Effector memory CD8-positive, alpha-beta T cell (primary cell): ENCODE measurements around the gene AZU1.
"Not testable (repeated sequence)": the region's sequence is repeated elsewhere in the genome, so short reads cannot be mapped to it uniquely, and the experiment has no call there.

Experiments used
- ATAC-seq: fragments of 150-1000 bp; cut with Tn5 transposase; replicated peaks from 2 replicates; pipeline ENCODE4 v1.10.0; 2021; ENCODE audit warnings: mild to moderate bottlenecking, moderate library complexity
- DNase-seq, 3 experiments: peaks; one replicate each; pipeline ENCODE4 v3.0.0; 2021
- H3K27ac Mint-ChIP-seq, 2 donors: one replicate each; pipeline ENCODE4 v1.8.0; 2022; ENCODE audit warnings: mild to moderate bottlenecking in 2 of 2, mixed read lengths in 2 of 2, moderate library complexity in 2 of 2
- H3K27me3 Mint-ChIP-seq, 2 donors: one replicate each; pipeline ENCODE4 v1.8.0; 2022; ENCODE audit warnings: mixed read lengths in 2 of 2
- H3K36me3 Mint-ChIP-seq: one replicate; pipeline ENCODE4 v1.8.0; 2022; ENCODE audit warnings: mild to moderate bottlenecking, moderate library complexity, mixed read lengths; ENCODE audit not compliant: insufficient read depth
- H3K4me1 Mint-ChIP-seq, 2 donors: one replicate each; pipeline ENCODE4 v1.8.0; 2022; ENCODE audit warnings: low read depth in 2 of 2, mixed read lengths in 2 of 2
- H3K4me3 Mint-ChIP-seq, 2 donors: one replicate each; pipeline ENCODE4 v1.8.0; 2022; ENCODE audit warnings: mild to moderate bottlenecking in 2 of 2, mixed read lengths in 2 of 2, moderate library complexity in 2 of 2
- H3K9me3 Mint-ChIP-seq, 2 donors: one replicate each; pipeline ENCODE4 v1.8.0; 2022; ENCODE audit warnings: mixed read lengths in 2 of 2

Gene AZU1

DNA sequence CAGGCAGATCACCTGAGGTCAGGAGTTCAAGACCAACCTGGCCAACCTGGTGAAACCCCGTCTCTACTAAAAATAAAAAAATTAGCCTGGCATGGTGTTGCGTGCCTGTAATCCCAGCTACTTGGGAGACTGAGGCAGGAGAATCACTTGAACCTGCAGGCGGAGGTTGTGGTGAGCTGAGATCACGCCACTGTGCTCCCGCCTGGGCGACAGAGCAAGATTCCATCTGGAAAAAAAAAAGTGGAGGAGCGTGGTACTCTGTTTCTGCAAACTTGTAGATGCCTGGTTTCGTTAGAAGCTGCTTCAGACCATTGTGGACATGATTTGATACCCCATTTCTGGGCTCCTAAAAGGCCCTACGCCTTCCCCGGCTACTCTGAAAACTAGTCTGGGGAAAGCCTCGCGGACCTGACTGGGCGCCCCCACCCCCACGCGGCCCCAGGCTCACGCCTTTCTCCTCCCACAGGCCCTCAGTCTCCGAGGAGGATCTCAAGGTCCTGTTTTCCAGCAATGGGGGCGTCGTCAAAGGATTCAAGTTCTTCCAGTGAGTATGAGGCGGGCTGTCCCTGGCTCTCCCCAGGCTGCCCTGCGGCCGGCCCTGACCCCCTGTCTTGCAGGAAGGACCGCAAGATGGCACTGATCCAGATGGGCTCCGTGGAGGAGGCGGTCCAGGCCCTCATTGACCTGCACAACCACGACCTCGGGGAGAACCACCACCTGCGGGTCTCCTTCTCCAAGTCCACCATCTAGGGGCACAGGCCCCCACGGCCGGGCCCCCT is 17.4 kb upstream of the AZU1 start:
- Mint-ChIP-seq H3K4me1 (peaks cover 0 to 7% of the 10 kb centered on the region in 2 donors), H3K27ac (peak overlapping the region in 1 of 2 donors; percentile 77), H3K27me3 (no peaks in the 10 kb centered on the region), H3K4me3 (no peak overlapping the region), H3K36me3 (peaks cover 92% of the 10 kb centered on the region), H3K9me3 (no peaks in the 10 kb centered on the region)
- DNase-seq (no peak), ATAC-seq (no peak)

DNA sequence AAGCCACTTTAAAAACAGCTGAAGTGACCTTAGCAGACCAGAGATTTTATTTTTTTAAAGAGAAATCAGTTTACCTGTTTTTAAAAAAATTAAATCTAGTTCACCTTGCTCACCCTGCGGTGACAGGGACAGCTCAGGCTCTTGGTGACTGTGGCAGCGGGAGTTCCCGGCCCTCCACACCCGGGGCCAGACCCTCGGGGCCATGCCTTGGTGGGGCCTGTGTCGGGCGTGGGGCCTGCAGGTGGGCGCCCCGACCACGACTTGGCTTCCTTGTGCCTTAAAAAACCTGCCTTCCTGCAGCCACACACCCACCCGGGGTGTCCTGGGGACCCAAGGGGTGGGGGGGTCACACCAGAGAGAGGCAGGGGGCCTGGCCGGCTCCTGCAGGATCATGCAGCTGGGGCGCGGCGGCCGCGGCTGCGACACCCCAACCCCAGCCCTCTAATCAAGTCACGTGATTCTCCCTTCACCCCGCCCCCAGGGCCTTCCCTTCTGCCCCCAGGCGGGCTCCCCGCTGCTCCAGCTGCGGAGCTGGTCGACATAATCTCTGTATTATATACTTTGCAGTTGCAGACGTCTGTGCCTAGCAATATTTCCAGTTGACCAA is 16.7 kb upstream of the AZU1 start:
- peak overlapping the region in 1 of 2 donors; percentile 8 for H3K4me3 Mint-ChIP-seq
- ATAC-seq (no peak), DNase-seq (no peak)
- H3K36me3 Mint-ChIP-seq = peaks cover 93% of the 10 kb centered on the region
- peak overlapping the region in 1 of 2 donors; percentile 87 for H3K27ac Mint-ChIP-seq
- H3K27me3 Mint-ChIP-seq = no peaks in the 10 kb centered on the region
- peaks cover 0 to 5% of the 10 kb centered on the region in 2 donors for H3K9me3 Mint-ChIP-seq
- peaks cover 0 to 9% of the 10 kb centered on the region in 2 donors for H3K4me1 Mint-ChIP-seq

DNA sequence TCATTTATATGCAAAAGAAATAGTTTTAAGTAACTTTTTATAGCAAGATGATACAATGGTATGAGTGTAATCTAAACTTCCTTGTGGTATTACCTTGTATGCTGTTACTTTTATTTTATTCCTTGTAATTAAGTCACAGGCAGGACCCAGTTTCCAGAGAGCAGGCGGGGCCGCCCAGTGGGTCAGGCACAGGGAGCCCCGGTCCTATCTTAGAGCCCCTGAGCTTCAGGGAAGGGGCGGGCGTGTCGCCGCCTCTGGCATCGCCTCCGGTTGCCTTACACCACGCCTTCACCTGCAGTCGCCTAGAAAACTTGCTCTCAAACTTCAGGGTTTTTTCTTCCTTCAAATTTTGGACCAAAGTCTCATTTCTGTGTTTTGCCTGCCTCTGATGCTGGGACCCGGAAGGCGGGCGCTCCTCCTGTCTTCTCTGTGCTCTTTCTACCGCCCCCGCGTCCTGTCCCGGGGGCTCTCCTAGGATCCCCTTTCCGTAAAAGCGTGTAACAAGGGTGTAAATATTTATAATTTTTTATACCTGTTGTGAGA is 16.1 kb upstream of the AZU1 start:
- no peak for DNase-seq
- Mint-ChIP-seq H3K27me3 (no peaks in the 10 kb centered on the region), H3K36me3 (peaks cover 95% of the 10 kb centered on the region), H3K4me3 (peak overlapping the region in 1 of 2 donors; percentile 8), H3K4me1 (peaks cover 3 to 9% of the 10 kb centered on the region in 2 donors), H3K9me3 (peaks cover 3 to 11% of the 10 kb centered on the region in 2 donors), H3K27ac (peak overlapping the region in 1 of 2 donors; percentile 87)
- no peak for ATAC-seq

DNA sequence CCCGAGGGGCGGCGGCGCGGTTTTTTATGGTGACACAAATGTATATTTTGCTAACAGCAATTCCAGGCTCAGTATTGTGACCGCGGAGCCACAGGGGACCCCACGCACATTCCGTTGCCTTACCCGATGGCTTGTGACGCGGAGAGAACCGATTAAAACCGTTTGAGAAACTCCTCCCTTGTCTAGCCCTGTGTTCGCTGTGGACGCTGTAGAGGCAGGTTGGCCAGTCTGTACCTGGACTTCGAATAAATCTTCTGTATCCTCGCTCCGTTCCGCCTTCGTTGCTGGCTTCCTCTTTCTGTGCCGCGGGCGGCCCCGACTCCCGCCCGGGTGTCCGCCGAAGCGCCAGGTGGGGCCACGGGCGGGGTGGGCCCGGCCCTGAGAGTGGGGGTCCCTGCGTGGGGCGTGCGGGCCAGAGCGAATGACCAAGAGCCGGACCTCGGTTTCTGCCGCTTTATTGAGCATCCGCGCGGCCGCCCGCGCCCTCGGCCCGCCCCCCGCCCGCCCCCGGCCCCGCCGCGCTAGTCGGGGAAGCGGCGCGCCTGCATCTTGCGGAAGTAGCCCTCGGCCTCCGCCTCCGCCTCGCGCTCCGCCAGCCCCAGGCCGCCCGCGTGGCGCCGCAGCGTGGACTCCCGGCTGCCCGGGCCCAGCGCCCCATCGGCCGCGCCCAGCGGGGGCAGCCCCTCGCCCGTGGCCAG is 15.4 kb upstream of the AZU1 start:
- DNase-seq (no peak), ATAC-seq (no peak)
- Mint-ChIP-seq H3K4me1 (peaks cover 4 to 6% of the 10 kb centered on the region in 2 donors), H3K27me3 (no peaks in the 10 kb centered on the region), H3K9me3 (peaks cover 4 to 16% of the 10 kb centered on the region in 2 donors), H3K4me3 (no peak overlapping the region), H3K36me3 (peaks cover 95% of the 10 kb centered on the region), H3K27ac (peak overlapping the region in 1 of 2 donors; percentile 87)

DNA sequence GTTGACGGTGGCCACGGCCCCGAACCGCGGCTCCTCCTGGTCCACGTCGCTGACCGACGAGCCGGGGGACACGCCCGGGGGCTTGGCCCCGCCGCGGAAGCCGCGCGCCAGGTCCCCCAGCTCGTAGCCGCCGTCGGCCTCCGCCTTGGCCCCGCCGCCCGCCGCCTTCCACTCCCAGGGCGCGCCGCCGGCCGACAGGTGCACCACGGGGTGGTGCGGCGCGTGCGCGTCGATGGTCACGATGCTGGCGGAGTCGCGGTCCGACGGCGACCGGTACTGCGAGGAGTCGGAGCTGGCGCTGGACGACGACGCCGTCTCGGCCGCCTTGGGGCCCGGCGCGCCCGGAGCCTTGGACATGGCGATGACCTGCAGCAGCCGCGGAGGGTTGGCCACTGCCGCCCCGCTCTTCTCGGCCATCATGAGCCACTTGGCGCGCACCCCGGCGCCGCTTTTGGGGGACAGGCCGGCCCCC is 14.9 kb upstream of the AZU1 start:
- DNase-seq (no peak), ATAC-seq (no peak)
- Mint-ChIP-seq H3K9me3 (peaks cover 4 to 16% of the 10 kb centered on the region in 2 donors), H3K4me3 (no peak overlapping the region), H3K4me1 (peaks cover 3 to 4% of the 10 kb centered on the region in 2 donors), H3K27me3 (no peaks in the 10 kb centered on the region), H3K36me3 (peaks cover 95% of the 10 kb centered on the region), H3K27ac (no peak overlapping the region)

DNA sequence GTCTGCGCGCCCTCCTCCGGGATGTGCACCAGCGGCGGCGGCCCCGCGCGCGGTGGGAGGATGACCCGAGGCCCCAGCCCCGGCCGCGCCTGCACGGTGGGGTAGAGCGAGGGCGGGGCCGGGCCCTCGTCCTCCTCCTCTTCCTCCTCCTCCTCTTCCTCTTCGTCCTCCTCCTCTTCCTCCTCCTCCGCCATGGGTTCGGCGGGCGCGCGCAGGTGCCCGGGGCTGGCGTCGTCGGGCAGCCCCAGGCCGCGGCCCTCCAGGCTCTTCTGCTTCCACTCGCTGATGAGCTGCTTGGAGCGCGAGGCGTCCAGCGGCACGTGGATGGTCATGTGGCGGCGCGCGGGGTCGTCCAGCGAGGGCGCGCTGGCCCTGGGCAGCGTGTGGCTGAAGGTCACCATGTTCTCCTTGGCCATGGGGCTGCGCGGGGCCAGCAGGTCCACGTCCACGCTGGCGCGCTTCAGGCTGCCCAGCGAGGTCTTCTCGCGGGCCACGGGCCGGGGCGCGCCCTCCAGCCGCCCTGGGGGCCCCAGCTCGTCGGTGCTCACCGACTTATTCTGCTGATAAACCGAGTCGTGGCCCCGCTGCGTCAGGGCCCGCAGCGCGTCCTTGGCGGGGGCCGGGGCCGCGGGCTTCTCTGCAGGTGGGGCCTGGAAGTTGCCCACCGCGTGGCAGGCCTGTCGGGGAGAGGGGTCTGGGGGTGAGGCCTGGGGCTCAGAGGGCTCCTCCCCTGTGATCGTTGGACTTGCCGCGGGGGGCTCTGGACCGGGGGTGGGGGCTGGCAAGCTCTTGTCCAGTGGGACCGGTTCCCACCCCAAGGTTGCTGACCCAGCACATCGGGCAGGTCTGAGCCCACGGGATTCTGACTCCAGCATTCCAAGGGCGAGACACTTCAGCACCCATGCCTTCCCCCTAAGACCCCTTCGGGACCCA is 14.2 kb upstream of the AZU1 start:
- H3K9me3 Mint-ChIP-seq = peaks cover 4 to 16% of the 10 kb centered on the region in 2 donors
- DNase-seq (no peak), ATAC-seq (no peak)
- peak overlapping the region; percentile 38 to 92 for H3K27ac Mint-ChIP-seq
- H3K27me3 Mint-ChIP-seq = no peaks in the 10 kb centered on the region
- H3K4me3 Mint-ChIP-seq = peak overlapping the region in 1 of 2 donors; percentile 29
- peaks cover 91% of the 10 kb centered on the region for H3K36me3 Mint-ChIP-seq
- H3K4me1 Mint-ChIP-seq = peaks cover 3 to 4% of the 10 kb centered on the region in 2 donors

DNA sequence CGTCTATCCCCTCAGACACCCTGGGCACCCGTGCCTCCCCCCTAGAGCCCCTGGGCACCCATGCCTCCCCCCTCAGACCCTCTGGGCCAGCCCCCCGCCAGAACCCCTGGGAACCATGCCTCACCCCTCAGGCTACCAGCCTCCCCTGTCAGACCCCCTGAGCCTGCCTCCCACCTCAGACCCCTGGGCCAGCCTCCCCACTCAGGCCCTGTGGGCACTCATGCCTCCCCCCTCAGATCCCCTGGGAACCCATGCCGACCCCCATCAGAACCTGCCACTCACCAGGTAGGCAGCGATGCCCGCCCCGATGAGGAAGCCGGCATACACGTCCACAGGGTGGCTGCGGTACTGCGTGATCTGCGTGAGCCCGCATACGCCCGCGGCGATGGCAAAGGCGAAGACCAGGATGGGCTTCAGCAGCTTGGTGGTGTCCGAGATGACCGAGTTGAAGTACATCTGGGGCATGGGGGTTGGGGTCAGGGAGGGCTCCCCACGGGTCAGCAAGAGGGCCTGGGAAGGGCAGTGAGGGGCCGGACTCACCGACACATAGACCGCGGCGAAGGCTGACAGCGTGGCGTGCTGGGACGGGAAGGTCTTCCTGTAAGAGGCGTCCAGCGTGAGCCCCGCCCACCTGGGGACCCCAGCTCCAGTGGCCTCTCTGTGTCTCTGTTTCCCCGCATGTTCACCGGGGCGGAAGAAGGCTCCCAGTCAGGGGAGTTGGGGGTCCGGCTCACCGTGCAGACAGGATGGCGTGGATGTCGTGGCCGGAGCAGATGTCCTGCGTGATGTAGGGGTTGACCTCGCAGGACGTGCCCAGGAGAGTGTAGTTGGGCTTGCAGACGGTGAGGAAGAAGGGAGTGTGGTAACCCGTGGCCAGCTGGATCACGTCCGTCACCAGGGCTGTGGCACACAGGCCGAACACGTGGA is 13.2 kb upstream of the AZU1 start:
- no peaks in the 10 kb centered on the region for H3K27me3 Mint-ChIP-seq
- peak overlapping the region in 1 of 2 donors; percentile 62 for H3K4me3 Mint-ChIP-seq
- peaks cover 3 to 4% of the 10 kb centered on the region in 2 donors for H3K4me1 Mint-ChIP-seq
- H3K27ac Mint-ChIP-seq = peak overlapping the region; percentile 38 to 92
- DNase-seq (no peak), ATAC-seq (peak; percentile 9)
- peaks cover 4 to 16% of the 10 kb centered on the region in 2 donors for H3K9me3 Mint-ChIP-seq
- H3K36me3 Mint-ChIP-seq = peaks cover 82% of the 10 kb centered on the region

DNA sequence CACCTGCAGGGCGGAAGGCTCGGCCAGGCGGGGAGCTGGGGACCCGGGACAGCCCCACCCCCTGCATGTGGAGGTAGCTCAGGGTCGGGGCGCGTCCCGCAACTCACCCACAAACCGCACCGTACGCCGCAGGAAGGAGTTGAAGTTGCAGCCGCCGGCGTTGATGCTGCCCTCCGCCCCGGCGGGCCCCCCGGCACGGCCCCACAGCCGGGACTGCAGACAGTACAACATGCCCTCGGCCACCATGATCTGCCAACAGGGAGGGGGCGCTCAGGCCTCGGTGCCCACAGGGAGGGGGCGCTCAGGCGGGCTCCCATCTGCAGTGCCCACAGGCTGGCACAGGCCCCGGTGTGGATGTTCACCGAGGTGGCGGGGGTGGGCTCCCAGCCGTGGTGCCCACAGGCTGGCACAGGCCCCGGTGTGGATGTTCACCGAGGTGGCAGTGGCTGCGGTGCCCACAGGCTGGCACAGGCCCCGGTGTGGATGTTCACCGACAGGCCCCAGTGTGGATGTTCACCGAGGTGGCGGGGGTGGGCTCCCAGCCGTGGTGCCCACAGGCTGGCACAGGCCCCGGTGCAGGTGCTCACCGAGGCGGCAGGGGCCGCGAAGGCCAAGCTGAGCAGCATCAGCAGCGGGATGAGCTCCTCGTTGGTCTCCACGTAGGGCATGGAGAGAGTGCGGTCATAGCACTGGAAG is 12.4 kb upstream of the AZU1 start:
- Mint-ChIP-seq H3K36me3 (peaks cover 81% of the 10 kb centered on the region), H3K4me1 (peaks cover 3 to 4% of the 10 kb centered on the region in 2 donors), H3K27ac (peak overlapping the region in 1 of 2 donors; percentile 92), H3K4me3 (peak overlapping the region in 1 of 2 donors; percentile 62), H3K27me3 (no peaks in the 10 kb centered on the region), H3K9me3 (peaks cover 4 to 16% of the 10 kb centered on the region in 2 donors)
- no peak for DNase-seq
- peak; percentile 16 for ATAC-seq

DNA sequence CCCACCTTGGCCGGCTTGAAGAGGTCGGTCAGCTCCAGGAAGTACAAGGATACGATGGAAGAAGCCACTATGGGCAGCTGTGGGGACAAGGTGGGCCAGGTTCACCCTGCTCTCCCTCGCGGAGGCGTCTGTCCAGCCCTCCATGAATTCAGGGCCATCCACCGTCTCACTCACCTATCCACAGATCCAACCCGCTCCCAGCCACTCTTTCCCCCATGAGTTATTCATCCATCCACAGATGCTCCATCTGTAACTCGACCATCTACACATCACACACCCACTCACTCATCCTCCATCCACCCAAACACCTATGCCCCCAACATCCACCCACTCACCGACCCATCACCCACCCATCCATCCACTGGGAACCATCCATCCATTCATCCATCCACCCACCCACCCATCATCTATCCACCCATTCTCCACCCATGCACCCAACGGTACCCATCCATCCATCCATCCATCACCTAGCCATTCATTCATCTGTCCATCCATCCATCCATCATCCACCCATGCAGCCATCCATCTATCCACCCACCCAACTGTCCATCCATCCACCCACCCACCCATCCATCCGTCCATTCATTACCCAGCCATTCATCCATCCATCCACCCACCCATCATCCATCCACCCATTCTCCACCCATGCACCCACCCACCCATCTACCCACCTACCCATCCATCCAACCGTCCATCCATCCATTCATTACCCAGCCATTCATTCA is 11.7 kb upstream of the AZU1 start:
- Mint-ChIP-seq H3K4me1 (peaks cover 3 to 4% of the 10 kb centered on the region in 2 donors), H3K27me3 (no peaks in the 10 kb centered on the region), H3K9me3 (peaks cover 4 to 16% of the 10 kb centered on the region in 2 donors), H3K4me3 (peak overlapping the region in 1 of 2 donors; percentile 16), H3K27ac (peak overlapping the region; percentile 6 to 92), H3K36me3 (peaks cover 75% of the 10 kb centered on the region)
- peak; percentile 13 for ATAC-seq
- DNase-seq = no peak

DNA sequence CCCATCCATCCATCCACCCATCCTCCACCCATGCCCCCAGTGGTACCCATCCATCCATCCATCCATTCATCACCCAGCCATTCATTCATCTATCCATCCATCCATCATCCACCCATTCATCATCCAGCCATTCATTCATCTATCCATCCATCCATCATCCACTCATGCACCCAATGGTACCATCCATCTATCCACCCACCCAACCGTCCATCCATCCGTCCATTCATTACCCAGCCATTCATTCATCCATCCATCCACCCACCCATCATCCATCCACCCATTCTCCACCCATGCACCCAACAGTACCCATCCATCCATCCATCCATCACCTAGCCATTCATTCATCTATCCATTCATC is 11.2 kb upstream of the AZU1 start:
- Mint-ChIP-seq H3K27ac (peak overlapping the region; percentile 6 to 92), H3K9me3 (peaks cover 4 to 16% of the 10 kb centered on the region in 2 donors), H3K4me1 (peaks cover 3 to 4% of the 10 kb centered on the region in 2 donors), H3K4me3 (no peak overlapping the region), H3K27me3 (no peaks in the 10 kb centered on the region), H3K36me3 (peaks cover 69% of the 10 kb centered on the region)
- ATAC-seq (no peak), DNase-seq (no peak)

DNA sequence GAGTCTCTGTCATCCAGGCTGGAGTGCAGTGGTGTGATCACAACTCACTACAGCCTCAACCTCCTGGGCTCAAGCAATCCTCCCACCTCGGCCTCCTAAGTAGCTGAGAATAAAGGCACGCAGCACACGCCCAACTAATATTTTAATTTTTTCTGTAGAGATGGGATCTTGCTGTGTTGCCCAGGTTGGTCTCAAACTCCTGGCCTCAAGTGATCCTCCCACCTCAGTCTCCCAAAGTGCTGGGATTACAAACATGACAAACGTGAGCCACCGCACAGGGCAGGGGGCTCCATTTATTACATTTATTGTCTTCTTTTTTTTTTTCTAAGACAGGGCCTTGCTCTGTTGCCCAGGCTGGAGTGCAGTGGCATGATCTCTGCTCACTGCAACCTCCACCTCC is 7.4 kb upstream of the AZU1 start:
- H3K4me3 Mint-ChIP-seq = not testable (repeated sequence)

More for the DNA sequence above, 7.4 kb upstream of the AZU1 start:
- not testable (repeated sequence) for DNase-seq, ATAC-seq, H3K4me1 Mint-ChIP-seq
- H3K9me3 Mint-ChIP-seq = peaks cover 4 to 16% of the 10 kb centered on the region in 2 donors
- peaks cover 46% of the 10 kb centered on the region for H3K36me3 Mint-ChIP-seq
- H3K27ac Mint-ChIP-seq = peak overlapping the region in 1 of 2 donors; percentile 44
- H3K27me3 Mint-ChIP-seq = peaks cover 7 to 24% of the 10 kb centered on the region in 2 donors
